Nephron progenitor cell (in vitro differentiated cells): ENCODE measurements around the gene LRP2BP.
A peak's percentile ranks its signal among the peaks of the same experiment; 100 is the strongest.

Experiments used
- DNase-seq: peaks from one replicate; pipeline ENCODE4 v3.0.0; 2021
- H3K27ac Mint-ChIP-seq: 2 replicates; pipeline ENCODE4 v1.8.0; 2021; ENCODE audit warnings: mild to moderate bottlenecking, moderate library complexity, mixed read lengths
- H3K27me3 Mint-ChIP-seq: 2 replicates; pipeline ENCODE4 v1.8.0; 2021; ENCODE audit warnings: mild to moderate bottlenecking, low read depth, mixed read lengths; ENCODE audit not compliant: poor library complexity
- H3K36me3 Mint-ChIP-seq: 2 replicates; pipeline ENCODE4 v1.8.0; 2021; ENCODE audit warnings: low read depth, mixed read lengths
- H3K4me1 Mint-ChIP-seq: 2 replicates; pipeline ENCODE4 v1.8.0; 2021; ENCODE audit warnings: mixed read lengths
- H3K4me3 Mint-ChIP-seq: 2 replicates; pipeline ENCODE4 v1.8.0; 2021; ENCODE audit warnings: mild to moderate bottlenecking, moderate library complexity, mixed read lengths
- H3K9me3 Mint-ChIP-seq: 2 replicates; pipeline ENCODE4 v1.8.0; 2021; ENCODE audit warnings: mild to moderate bottlenecking, moderate library complexity, mixed read lengths
- TF ChIP-seq, protein P1 (sequence below): fragments of 200-600 bp; sonication (generic); IDR thresholded peaks from 2 replicates; pipeline ENCODE4 v1.5.0; 2021; ENCODE audit warnings: antibody characterized with exemption

LRP2BP gene

DNA sequence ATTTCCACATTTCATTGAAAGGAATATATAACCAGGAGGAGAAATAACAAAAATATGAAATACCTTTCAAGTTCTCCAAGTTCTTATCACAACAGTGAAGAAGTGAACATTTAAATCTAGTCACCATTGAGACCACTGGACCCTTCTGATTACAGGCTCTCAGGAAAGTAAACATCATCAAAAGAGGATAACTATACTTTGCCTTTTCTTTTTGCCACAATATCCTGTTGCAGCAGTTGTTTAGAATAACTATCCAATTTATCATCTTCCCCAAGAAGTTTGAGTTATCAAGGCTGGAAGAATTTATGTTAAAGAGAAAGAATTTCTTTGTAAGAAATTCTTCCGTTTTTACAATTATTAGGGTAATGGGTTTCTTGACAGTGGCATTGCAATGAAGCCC, 3.6 kb downstream of the LRP2BP start:
- no peak overlapping the region for H3K4me3 Mint-ChIP-seq
- H3K9me3 Mint-ChIP-seq, result peaks cover 12% of the 10 kb centered on the region
- H3K27ac Mint-ChIP-seq, result no peak overlapping the region
- no peak for DNase-seq
- H3K4me1 Mint-ChIP-seq, result peaks cover 16% of the 10 kb centered on the region
- TF ChIP-seq, protein P1, sequence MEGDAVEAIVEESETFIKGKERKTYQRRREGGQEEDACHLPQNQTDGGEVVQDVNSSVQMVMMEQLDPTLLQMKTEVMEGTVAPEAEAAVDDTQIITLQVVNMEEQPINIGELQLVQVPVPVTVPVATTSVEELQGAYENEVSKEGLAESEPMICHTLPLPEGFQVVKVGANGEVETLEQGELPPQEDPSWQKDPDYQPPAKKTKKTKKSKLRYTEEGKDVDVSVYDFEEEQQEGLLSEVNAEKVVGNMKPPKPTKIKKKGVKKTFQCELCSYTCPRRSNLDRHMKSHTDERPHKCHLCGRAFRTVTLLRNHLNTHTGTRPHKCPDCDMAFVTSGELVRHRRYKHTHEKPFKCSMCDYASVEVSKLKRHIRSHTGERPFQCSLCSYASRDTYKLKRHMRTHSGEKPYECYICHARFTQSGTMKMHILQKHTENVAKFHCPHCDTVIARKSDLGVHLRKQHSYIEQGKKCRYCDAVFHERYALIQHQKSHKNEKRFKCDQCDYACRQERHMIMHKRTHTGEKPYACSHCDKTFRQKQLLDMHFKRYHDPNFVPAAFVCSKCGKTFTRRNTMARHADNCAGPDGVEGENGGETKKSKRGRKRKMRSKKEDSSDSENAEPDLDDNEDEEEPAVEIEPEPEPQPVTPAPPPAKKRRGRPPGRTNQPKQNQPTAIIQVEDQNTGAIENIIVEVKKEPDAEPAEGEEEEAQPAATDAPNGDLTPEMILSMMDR, result no peak
- peaks cover 21% of the 10 kb centered on the region for H3K36me3 Mint-ChIP-seq
- H3K27me3 Mint-ChIP-seq, result no peaks in the 10 kb centered on the region

DNA sequence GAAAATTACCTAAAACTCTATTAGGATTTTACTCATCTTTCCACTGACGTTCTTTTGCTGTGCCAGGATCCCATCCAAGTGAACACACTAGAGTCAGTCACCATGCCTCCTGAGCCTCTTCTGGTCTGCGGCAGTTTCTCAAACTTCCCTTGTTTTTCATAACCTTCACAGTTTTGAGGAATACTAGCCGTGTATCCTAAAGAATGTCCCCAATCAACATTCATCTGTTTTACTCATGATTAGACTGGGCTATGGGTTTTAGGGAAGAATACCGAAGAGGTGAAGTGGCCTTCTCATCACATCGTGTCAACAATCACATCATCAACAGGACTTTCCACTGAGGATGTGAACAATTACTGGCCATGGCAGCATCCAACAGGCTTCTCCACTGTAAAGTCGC, 4.8 kb downstream of the LRP2BP start:
- Mint-ChIP-seq H3K27ac (no peak overlapping the region), H3K4me3 (no peak overlapping the region), H3K9me3 (peaks cover 12% of the 10 kb centered on the region), H3K27me3 (no peaks in the 10 kb centered on the region), H3K36me3 (peaks cover 21% of the 10 kb centered on the region), H3K4me1 (peaks cover 15% of the 10 kb centered on the region)
- TF ChIP-seq, protein P1, result no peak
- DNase-seq, result no peak

DNA sequence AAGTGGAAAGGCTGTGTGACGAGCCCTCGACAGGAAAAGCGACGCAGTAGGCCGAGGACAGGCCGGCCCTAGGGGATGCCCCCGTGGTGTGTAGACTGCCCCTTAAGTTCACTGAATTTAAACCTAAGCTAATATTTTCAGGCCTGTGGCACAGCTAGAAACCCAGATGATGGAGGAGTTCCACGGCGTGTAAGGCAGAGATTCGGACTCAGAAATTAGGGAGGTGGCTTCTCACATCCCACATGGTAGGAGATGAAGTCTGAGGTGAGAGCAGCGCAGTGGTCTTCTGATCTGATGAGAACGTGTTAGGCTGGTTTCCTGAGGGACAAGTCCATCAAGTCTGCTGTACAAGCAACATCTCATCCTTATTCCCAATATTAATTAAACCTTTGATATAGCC, 7.8 kb downstream of the LRP2BP start:
- H3K9me3 Mint-ChIP-seq, result peaks cover 22% of the 10 kb centered on the region
- no peak for DNase-seq

DNA sequence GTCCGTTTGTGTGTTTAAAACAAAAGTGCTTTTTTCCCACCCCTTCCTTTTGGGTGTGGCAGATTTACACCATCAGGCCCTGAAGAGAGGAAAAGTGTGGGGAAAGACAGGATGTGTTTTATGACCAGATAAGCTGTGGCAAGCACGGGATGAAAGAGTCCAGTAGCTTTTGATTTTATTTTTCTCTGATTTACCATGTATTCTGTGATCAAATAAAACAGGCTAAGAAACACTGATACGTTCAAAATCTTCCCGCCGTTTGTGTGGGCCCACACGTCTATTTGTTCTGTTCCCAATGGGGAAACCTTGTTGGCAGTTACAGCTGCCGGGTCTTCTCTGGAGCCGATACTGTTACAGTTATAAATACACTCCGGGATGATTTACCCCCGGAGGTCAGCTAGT, 10.8 kb downstream of the LRP2BP start:
- DNase-seq, result peak; percentile 9
- Mint-ChIP-seq H3K36me3 (peaks cover 25% of the 10 kb centered on the region), H3K4me3 (peak overlapping the region; percentile 14), H3K27ac (peak overlapping the region; percentile 88), H3K4me1 (peaks cover 20% of the 10 kb centered on the region), H3K27me3 (no peaks in the 10 kb centered on the region), H3K9me3 (peaks cover 38% of the 10 kb centered on the region)
- TF ChIP-seq, protein P1, result no peak

More for the DNA sequence above, 7.8 kb downstream of the LRP2BP start:
- H3K27me3 Mint-ChIP-seq, result no peaks in the 10 kb centered on the region
- peaks cover 20% of the 10 kb centered on the region for H3K4me1 Mint-ChIP-seq
- TF ChIP-seq, protein P1, result no peak
- no peak overlapping the region for H3K27ac Mint-ChIP-seq
- peaks cover 21% of the 10 kb centered on the region for H3K36me3 Mint-ChIP-seq
- no peak overlapping the region for H3K4me3 Mint-ChIP-seq

DNA sequence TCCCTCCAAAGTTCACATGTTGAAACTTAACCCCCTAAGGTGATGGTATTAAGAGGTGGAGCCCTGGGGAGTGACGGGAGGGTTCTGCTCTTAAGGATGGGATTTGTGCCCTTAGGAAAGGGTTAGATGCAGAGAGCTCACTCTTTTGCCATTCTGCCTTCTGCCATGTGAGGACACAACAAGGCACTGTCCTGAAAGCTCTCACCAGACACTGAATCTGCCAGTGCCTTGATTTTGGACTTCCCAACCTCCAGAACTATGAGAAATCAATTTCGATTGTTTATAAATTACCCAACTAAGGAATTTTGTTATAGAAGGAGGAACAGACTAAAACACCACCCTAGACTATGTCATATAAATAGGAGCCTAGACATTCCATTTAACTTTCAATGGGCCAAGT, 11.7 kb downstream of the LRP2BP start:
- H3K4me1 Mint-ChIP-seq, result peaks cover 20% of the 10 kb centered on the region
- DNase-seq, result no peak
- no peaks in the 10 kb centered on the region for H3K27me3 Mint-ChIP-seq
- peaks cover 23% of the 10 kb centered on the region for H3K36me3 Mint-ChIP-seq
- H3K27ac Mint-ChIP-seq, result no peak overlapping the region
- TF ChIP-seq, protein P1, result no peak
- no peak overlapping the region for H3K4me3 Mint-ChIP-seq
- H3K9me3 Mint-ChIP-seq, result peaks cover 43% of the 10 kb centered on the region

DNA sequence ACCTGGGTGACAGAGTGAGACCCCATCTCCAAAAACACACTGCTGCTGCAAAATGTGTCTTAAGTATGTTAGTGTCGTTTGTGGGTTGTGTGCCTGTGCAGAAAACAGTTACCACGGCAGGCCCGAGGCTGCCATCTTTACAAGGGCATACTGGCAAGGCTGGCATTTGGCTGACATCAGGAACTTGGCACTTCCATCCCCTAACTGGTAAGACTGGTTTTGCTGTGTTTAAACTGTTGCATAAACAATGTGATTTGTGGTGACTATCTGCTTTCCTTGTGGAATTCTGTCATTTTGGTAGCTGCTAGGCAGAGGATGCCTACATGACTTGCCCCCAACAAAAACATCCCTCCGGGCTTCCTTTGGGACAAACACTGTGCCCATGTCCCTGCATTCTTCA, 12.3 kb downstream of the LRP2BP start:
- H3K9me3 Mint-ChIP-seq, result peaks cover 43% of the 10 kb centered on the region
- peaks cover 20% of the 10 kb centered on the region for H3K4me1 Mint-ChIP-seq
- H3K4me3 Mint-ChIP-seq, result no peak overlapping the region
- no peak for DNase-seq
- TF ChIP-seq, protein P1, result no peak
- no peak overlapping the region for H3K27ac Mint-ChIP-seq
- H3K27me3 Mint-ChIP-seq, result no peaks in the 10 kb centered on the region
- H3K36me3 Mint-ChIP-seq, result peaks cover 26% of the 10 kb centered on the region
